BJ (cell line): ENCODE data around the gene TGM6. TPM values are rescaled to one million over a fixed set of nuclear protein-coding genes. Genes with fewer than 3 reads are reported as not detected.

ENCODE experiments used
- CTCF ChIA-PET: fragments of 350-600 bp; formaldehyde crosslinking; extraction: SDS; loops from one replicate; lab custom pipeline; 2021; ENCODE audit warnings: antibody characterized with exemption, inconsistent platforms; lab: Yijun Ruan, JAX
- POLR2A ChIA-PET: fragments of 300-600 bp; sonication (Branson Sonifier 250); formaldehyde crosslinking; extraction: SDS; loops from one replicate; lab custom pipeline; 2021; ENCODE audit warnings: antibody characterized with exemption; lab: Charles Lee
- DNase-seq: peaks from one replicate; pipeline ENCODE4 v3.0.0-alpha.2; 2011; ENCODE audit warnings: low read depth
- H3K27me3 ChIP-seq: 2 replicates; pipeline ENCODE4 v1.6.0; 2011; ENCODE audit warnings: low read length; ENCODE audit not compliant: control insufficient read depth, insufficient read depth
- H3K36me3 ChIP-seq: 2 replicates; pipeline ENCODE4 v1.5.1; 2011; ENCODE audit warnings: low read length; ENCODE audit not compliant: control insufficient read depth, insufficient read depth
- H3K4me3 ChIP-seq: 2 replicates; pipeline ENCODE4 v1.5.1; 2011; ENCODE audit warnings: low read depth, mild to moderate bottlenecking, control low read depth, low read length
- CTCF ChIP-seq: IDR thresholded peaks from 2 replicates; pipeline ENCODE4 v1.5.1; 2011; ENCODE audit warnings: low read depth, mild to moderate bottlenecking, control low read depth, inconsistent platforms, low read length, moderate library complexity; ENCODE audit not compliant: insufficient read depth
- polyA plus RNA-seq: library from polyadenylated mRNA; depleted of rRNA; stranded (reverse); fragments of >200 nt; gene quantifications from 2 replicates; pipeline ENCODE4 v1.2.3, GENCODE V29; 2011

TGM6 gene
- polyA plus RNA-seq, 1 experiment: not detected

- Histone ChIP-seq H3K27me3 (no peaks in the 10 kb centered on the region), H3K4me3 (peak overlapping the region; percentile 95), H3K36me3 (peaks cover 21% of the 10 kb centered on the region)
- ChIA-PET CTCF (interaction anchor here (0.8 to 2.4 kb wide), 5 partner anchors 12 to 118 kb away, joined by 3 to 6 read pairs (median 5); no protein-coding TSS in a partner anchor), POLR2A (no interaction called here)
- TF ChIP-seq CTCF: no peak
- DNase-seq: no peak
Observed at GRCh38 chr20:2468581-2469407, 88.1 kb downstream of the TGM6 start.

- no peak for TF ChIP-seq CTCF
- Histone ChIP-seq H3K4me3 (peak overlapping the region; percentile 95), H3K36me3 (peaks cover 16% of the 10 kb centered on the region), H3K27me3 (no peaks in the 10 kb centered on the region)
- no peak for DNase-seq
- POLR2A ChIA-PET: interaction anchor here (0.7 to 1.0 kb wide), 3 partner anchors 9 to 156 kb away, joined by 3 to 6 read pairs (median 4); no protein-coding TSS in a partner anchor
- CTCF ChIA-PET: interaction anchor here (0.6 to 1.2 kb wide), 4 partner anchors 18 to 85 kb away, joined by 3 to 5 read pairs (median 4); no protein-coding TSS in a partner anchor
Observed at GRCh38 chr20:2469991-2470422, 89.3 kb downstream of the TGM6 start.

- peak; percentile 93 for DNase-seq
- peak within 1 kb of the TSS; percentile 95 for H3K4me3 ChIP-seq
- CTCF ChIA-PET: interaction anchor here (0.8 to 1.1 kb wide), 4 partner anchors 18 to 694 kb away, joined by 3 to 4 read pairs (median 3); no protein-coding TSS in a partner anchor
- H3K27me3 ChIP-seq: no peaks in the 10 kb centered on the region
- no peak for TF ChIP-seq CTCF
- POLR2A ChIA-PET: interaction anchor here (0.7 to 1.0 kb wide), 3 partner anchors 9 to 156 kb away, joined by 3 to 6 read pairs (median 4); no protein-coding TSS in a partner anchor
- H3K36me3 ChIP-seq: peaks cover 12% of the 10 kb centered on the region
Observed at GRCh38 chr20:2470423-2471193, 89.9 kb downstream of the TGM6 start, which contains the start of gene SNRPB. Gene SNRPB (minus strand): TSS chr20:2470789. CDS start chr20:2470690, 99 bp downstream.

GRCh38 chr20:2473516-2473915 is 92.8 kb downstream of the TGM6 start:
- peak; percentile 58 for DNase-seq
- H3K36me3 ChIP-seq: 0 out of 2 replicates have a peak, but pooled peaks cover 1% of the 10 kb centered on the region
- POLR2A ChIA-PET: no interaction called here
- TF ChIP-seq CTCF: no peak
- CTCF ChIA-PET: no interaction called here
- H3K4me3 ChIP-seq: no peak overlapping the region
- H3K27me3 ChIP-seq: no peaks in the 10 kb centered on the region
